HepG2 (cell line): ENCODE results near the gene PDE9A. TPM values are rescaled to one million over a fixed set of nuclear protein-coding genes. Genes with fewer than 3 reads are reported as not detected.
"Not testable (repeated sequence)": the region's sequence is repeated elsewhere in the genome, so short reads cannot be mapped to it uniquely, and the experiment has no call there.

Experiments used
- BCL6 ChIP-seq: IDR thresholded peaks from 2 replicates; pipeline ENCODE4 v1.6.1; 2016; ENCODE audit warnings: missing genetic modification reagents, missing compliant biosample characterization
- CREM ChIP-seq, 2 experiments: sonication (generic) in 1 of 2; formaldehyde crosslinking in 1 of 2; IDR thresholded peaks; 2 replicates each; pipeline versions ENCODE4 v1.4.0 to v1.6.1; 2016 to 2020; ENCODE audit warnings: antibody characterized with exemption in 1 of 2, mild to moderate bottlenecking in 1 of 2, missing genetic modification reagents in 1 of 2
- DPF2 ChIP-seq: sonication (generic); formaldehyde crosslinking; IDR thresholded peaks from 2 replicates; pipeline ENCODE4 v1.4.0; 2020; ENCODE audit warnings: mild to moderate bottlenecking, low read depth, missing genetic modification reagents, borderline replicate concordance
- ETV5 ChIP-seq: IDR thresholded peaks from 2 replicates; pipeline ENCODE4 v1.6.1; 2018; ENCODE audit warnings: missing biosample characterization, missing genetic modification reagents, inconsistent platforms, borderline replicate concordance
- FOXA1 ChIP-seq, 2 experiments: fragments of 450-650 bp in 1 of 2; sonication (generic) in 1 of 2; formaldehyde crosslinking in 1 of 2; IDR thresholded peaks; 2 replicates each; pipeline versions ENCODE4 v1.4.0 to v1.6.1; 2016 to 2020; ENCODE audit warnings: missing genetic modification reagents in 1 of 2
- GATA4 ChIP-seq: sonication (generic); IDR thresholded peaks from 2 replicates; pipeline ENCODE4 v1.6.1; 2016; ENCODE audit warnings: antibody characterized with exemption, low read depth, borderline replicate concordance
- ISL2 ChIP-seq: sonication (generic); formaldehyde crosslinking; IDR thresholded peaks from 2 replicates; pipeline ENCODE4 v1.5.0; 2020; ENCODE audit warnings: missing genetic modification reagents
- KAT7 ChIP-seq: IDR thresholded peaks from 2 replicates; pipeline ENCODE4 v1.6.1; 2018; ENCODE audit warnings: borderline replicate concordance, missing compliant biosample characterization
- KDM1A ChIP-seq: IDR thresholded peaks from 2 replicates; pipeline ENCODE4 v1.6.1; 2016; ENCODE audit warnings: missing compliant biosample characterization
- NCOA2 ChIP-seq: sonication (generic); formaldehyde crosslinking; IDR thresholded peaks from 2 replicates; pipeline ENCODE4 v1.8.0; 2022; ENCODE audit warnings: inconsistent platforms
- PHF21A ChIP-seq: sonication (generic); formaldehyde crosslinking; IDR thresholded peaks from 2 replicates; pipeline ENCODE4 v1.5.0; 2020; ENCODE audit warnings: mild to moderate bottlenecking, missing genetic modification reagents
- POGZ ChIP-seq: sonication (generic); formaldehyde crosslinking; IDR thresholded peaks from 2 replicates; pipeline ENCODE4 v1.4.0; 2020; ENCODE audit warnings: mild to moderate bottlenecking, missing genetic modification reagents
- PPARG ChIP-seq: conservative IDR thresholded peaks from 2 replicates; pipeline ENCODE4 v1.6.1; 2016; ENCODE audit warnings: missing biosample characterization, missing genetic modification reagents
- RCOR2 ChIP-seq: IDR thresholded peaks from 2 replicates; pipeline ENCODE4 v1.6.1; 2016; ENCODE audit warnings: missing biosample characterization, missing genetic modification reagents
- SOX6 ChIP-seq, 2 experiments: fragments of 450-650 bp in 1 of 2; sonication (generic) in 1 of 2; formaldehyde crosslinking in 1 of 2; IDR thresholded peaks; 2 replicates each; pipeline versions ENCODE4 v1.4.0 to v1.6.1; 2017 to 2020; ENCODE audit warnings: antibody characterized with exemption in 1 of 2, mild to moderate bottlenecking in 1 of 2, missing genetic modification reagents in 1 of 2
- SP5 ChIP-seq: IDR thresholded peaks from 2 replicates; pipeline ENCODE4 v1.6.1; 2016; ENCODE audit warnings: low read depth, borderline replicate concordance
- ZBTB4 ChIP-seq: sonication (generic); formaldehyde crosslinking; IDR thresholded peaks from 2 replicates; pipeline ENCODE4 v1.4.0; 2020; ENCODE audit warnings: missing genetic modification reagents, mild to moderate bottlenecking, borderline replicate concordance
- ZNF264 ChIP-seq: sonication (generic); formaldehyde crosslinking; IDR thresholded peaks from 2 replicates; pipeline ENCODE4 v1.4.0; 2020; ENCODE audit warnings: missing genetic modification reagents
- ZNF331 ChIP-seq: sonication (generic); formaldehyde crosslinking; IDR thresholded peaks from 2 replicates; pipeline ENCODE4 v1.4.0; 2020; ENCODE audit warnings: missing genetic modification reagents
- ZNF350 ChIP-seq: sonication (generic); formaldehyde crosslinking; IDR thresholded peaks from 2 replicates; pipeline ENCODE4 v1.4.0; 2020; ENCODE audit warnings: mild to moderate bottlenecking, low read depth, missing genetic modification reagents, borderline replicate concordance
- ZNF362 ChIP-seq: sonication (generic); formaldehyde crosslinking; IDR thresholded peaks from 2 replicates; pipeline ENCODE4 v1.4.0; 2020; ENCODE audit warnings: missing genetic modification reagents, mild to moderate bottlenecking, borderline replicate concordance
- ZNF614 ChIP-seq: IDR thresholded peaks from 2 replicates; pipeline ENCODE4 v1.6.1; 2018; ENCODE audit warnings: missing biosample characterization, missing genetic modification reagents, inconsistent platforms, borderline replicate concordance
- ZNF644 ChIP-seq: IDR thresholded peaks from 2 replicates; pipeline ENCODE4 v1.6.1; 2016; ENCODE audit warnings: low read depth
- polyA plus RNA-seq, 8 experiments: library from polyadenylated mRNA; depleted of rRNA in 3 of 8; stranded (reverse) in 7 of 8; unstranded in 1 of 8; fragments of >200 nt; fragmentation: Illumina TruSeq in 4 of 8; extraction: Trizol in 4 of 8; gene quantifications; 2 replicates each; pipeline versions ENCODE4 v1.2.1 to v1.2.3, GENCODE V29; 2011 to 2016; ENCODE audit warnings: low read depth in 4 of 8, missing spikeins in 1 of 8, mixed read lengths in 1 of 8; ENCODE audit not compliant: insufficient read depth in 1 of 8
- total RNA-seq, 5 experiments: library from RNA; depleted of rRNA; stranded (reverse); fragments of >200 nt; fragmentation: Illumina TruSeq; extraction: Trizol; gene quantifications; 2 replicates each; pipeline ENCODE4 v1.2.3, GENCODE V29; 2016; ENCODE audit warnings: low read depth in 1 of 5
- TF ChIP-seq, protein P1 (sequence below): sonication (generic); formaldehyde crosslinking; IDR thresholded peaks from 2 replicates; pipeline ENCODE4 v1.4.0; 2020; ENCODE audit warnings: missing genetic modification reagents, mild to moderate bottlenecking, borderline replicate concordance

PDE9A gene
- total and polyA plus RNA-seq, 2 of the 13 experiments (the other 11 are each of a cell fraction or from before 2014, with no cell fraction given): 4.6 to 19.7 TPM

GRCh38 chr21:42715427-42715826 lies 62.0 kb downstream of the PDE9A start (continued):
- TF ChIP-seq, protein P1, sequence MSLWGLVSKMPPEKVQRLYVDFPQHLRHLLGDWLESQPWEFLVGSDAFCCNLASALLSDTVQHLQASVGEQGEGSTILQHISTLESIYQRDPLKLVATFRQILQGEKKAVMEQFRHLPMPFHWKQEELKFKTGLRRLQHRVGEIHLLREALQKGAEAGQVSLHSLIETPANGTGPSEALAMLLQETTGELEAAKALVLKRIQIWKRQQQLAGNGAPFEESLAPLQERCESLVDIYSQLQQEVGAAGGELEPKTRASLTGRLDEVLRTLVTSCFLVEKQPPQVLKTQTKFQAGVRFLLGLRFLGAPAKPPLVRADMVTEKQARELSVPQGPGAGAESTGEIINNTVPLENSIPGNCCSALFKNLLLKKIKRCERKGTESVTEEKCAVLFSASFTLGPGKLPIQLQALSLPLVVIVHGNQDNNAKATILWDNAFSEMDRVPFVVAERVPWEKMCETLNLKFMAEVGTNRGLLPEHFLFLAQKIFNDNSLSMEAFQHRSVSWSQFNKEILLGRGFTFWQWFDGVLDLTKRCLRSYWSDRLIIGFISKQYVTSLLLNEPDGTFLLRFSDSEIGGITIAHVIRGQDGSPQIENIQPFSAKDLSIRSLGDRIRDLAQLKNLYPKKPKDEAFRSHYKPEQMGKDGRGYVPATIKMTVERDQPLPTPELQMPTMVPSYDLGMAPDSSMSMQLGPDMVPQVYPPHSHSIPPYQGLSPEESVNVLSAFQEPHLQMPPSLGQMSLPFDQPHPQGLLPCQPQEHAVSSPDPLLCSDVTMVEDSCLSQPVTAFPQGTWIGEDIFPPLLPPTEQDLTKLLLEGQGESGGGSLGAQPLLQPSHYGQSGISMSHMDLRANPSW (CRISPR knock-in tag): peak; percentile 72; the same call in 1 of the 2 replicates
- TF ChIP-seq SOX6 (IDR thresholded peaks at IDR 0.05); CREM (CRISPR knock-in tag; IDR thresholded peaks at IDR 0.05): not testable (repeated sequence)
- peak; percentile 96 for TF ChIP-seq SOX6 (CRISPR knock-in tag; IDR thresholded peaks at IDR 0.05)
- TF ChIP-seq CREM (IDR thresholded peaks at IDR 0.05): peak; percentile 68
- peak; percentile 54; the same call in 1 of the 2 replicates for TF ChIP-seq KDM1A (CRISPR knock-in tag)
- TF ChIP-seq ETV5 (CRISPR knock-in tag): peak; percentile 88
- peak; percentile 39; the same call in 1 of the 2 replicates for TF ChIP-seq ZNF264 (CRISPR knock-in tag)
- TF ChIP-seq PHF21A (CRISPR knock-in tag): peak; percentile 83
- TF ChIP-seq BCL6 (CRISPR knock-in tag): peak; percentile 85
- 0 out of 2 replicates have a peak, but pooled peaks have one; percentile 12 for TF ChIP-seq FOXA1 (IDR thresholded peaks at IDR 0.05)
- peak; percentile 69 for TF ChIP-seq FOXA1 (CRISPR knock-in tag; IDR thresholded peaks at IDR 0.05)
- TF ChIP-seq ZNF362 (CRISPR knock-in tag): peak; percentile 98
- peak; percentile 75; the same call in 1 of the 2 replicates for TF ChIP-seq ZNF350 (CRISPR knock-in tag)
- TF ChIP-seq ZBTB4 (CRISPR knock-in tag): peak; percentile 95; the same call in 1 of the 2 replicates
- TF ChIP-seq RCOR2 (CRISPR knock-in tag): peak; percentile 72
- TF ChIP-seq ZNF331: peak; percentile 69; the same call in 1 of the 2 replicates
- peak; percentile 73; the same call in 1 of the 2 replicates for TF ChIP-seq GATA4
- peak; percentile 76 for TF ChIP-seq ISL2 (CRISPR knock-in tag)
- 0 out of 2 replicates have a peak, but pooled peaks have one; percentile 62 for TF ChIP-seq KAT7 (CRISPR knock-in tag)
- TF ChIP-seq POGZ: 0 out of 2 replicates have a peak, but pooled peaks have one; percentile 29
- TF ChIP-seq SP5 (CRISPR knock-in tag): 0 out of 2 replicates have a peak, but pooled peaks have one; percentile 22
- TF ChIP-seq NCOA2 (CRISPR knock-in tag): peak; percentile 70; the same call in 1 of the 2 replicates
- peak; percentile 49; the same call in 1 of the 2 replicates for TF ChIP-seq DPF2 (CRISPR knock-in tag)
- peak; percentile 67 for TF ChIP-seq PPARG (CRISPR knock-in tag)
- TF ChIP-seq ZNF614 (CRISPR knock-in tag): 0 out of 2 replicates have a peak, but pooled peaks have one; percentile 64
- TF ChIP-seq ZNF644 (CRISPR knock-in tag): peak; percentile 62
